ENCODE data around the gene PLCL2.

- no peak for TF ChIP-seq CTCF (IDR thresholded peaks at IDR 0.05)
- no peak for TF ChIP-seq ZFX (IDR thresholded peaks at IDR 0.05; ENCODE audit: borderline replicate concordance)
Observed at GRCh38 chr3:17092583-17092933, 207.8 kb downstream of the PLCL2 start.
